B cell (primary cell): ENCODE measurements around the gene COL13A1. TPM values are rescaled to one million over a fixed set of nuclear protein-coding genes. Genes with fewer than 3 reads are reported as not detected.

Experiments
- ATAC-seq: fragments of 200-7000 bp; cut with Tn5 transposase; one replicate; pipeline ENCODE4 v1.10.0; 2021; ENCODE audit warnings: low read depth, mild to moderate bottlenecking, moderate number of reproducible peaks, moderate library complexity
- CTCF ChIA-PET: fragments of 350-600 bp; sonication (Branson Sonifier 250); formaldehyde crosslinking; loops from one replicate; lab custom pipeline; 2021; ENCODE audit warnings: antibody characterized with exemption, inconsistent platforms; lab: Charles Lee
- POLR2A ChIA-PET: fragments of 350-600 bp; sonication (Branson Sonifier 250); formaldehyde crosslinking; loops from one replicate; lab custom pipeline; 2021; ENCODE audit warnings: antibody characterized with exemption; lab: Charles Lee
- DNase-seq: peaks from one replicate; pipeline ENCODE4 v3.0.0; 2013
- H2AFZ ChIP-seq: 2 replicates; pipeline ENCODE4 v1.6.1; 2012; ENCODE audit warnings: mild to moderate bottlenecking, low read depth, low read length; ENCODE audit not compliant: insufficient read depth, poor library complexity, severe bottlenecking
- H3K27ac ChIP-seq, 2 donors: 1 replicate in 1 of 2; 2 replicates in 1 of 2; pipeline ENCODE4 v1.5.1; 2012 to 2013; ENCODE audit warnings: low read length in 2 of 2, mild to moderate bottlenecking in 2 of 2, moderate library complexity in 1 of 2
- H3K27me3 ChIP-seq, 4 experiments: fragments of 200-600 bp in 1 of 4; sonication (generic) in 1 of 4; replicated peaks in 1 of 4; 1 replicate in 2 of 4; 2 replicates in 2 of 4; pipeline versions ENCODE4 v1.6.1 to v1.7.0; 2013 to 2016; ENCODE audit warnings: low read length in 3 of 4, mild to moderate bottlenecking in 2 of 4, mixed read lengths in 1 of 4, moderate library complexity in 1 of 4; ENCODE audit not compliant: insufficient read depth in 4 of 4, control insufficient read depth in 3 of 4; ENCODE audit errors: control extremely low read depth in 1 of 4
- H3K36me3 ChIP-seq, 2 experiments: replicated peaks in 1 of 2; 1 replicate in 1 of 2; 2 replicates in 1 of 2; pipeline versions ENCODE4 v1.6.1 to v1.7.1; 2013; ENCODE audit warnings: low read length in 1 of 2; ENCODE audit not compliant: insufficient read depth in 2 of 2, control insufficient read depth in 1 of 2; ENCODE audit errors: control extremely low read depth in 1 of 2, extremely low read depth in 1 of 2
- H3K4me1 ChIP-seq, 2 donors: fragments of 200-600 bp in 1 of 2; sonication (generic) in 1 of 2; 1 replicate in 1 of 2; 2 replicates in 1 of 2; pipeline versions ENCODE4 v1.5.1 to v1.6.1; 2013 to 2017; ENCODE audit warnings: low read length in 2 of 2; ENCODE audit not compliant: control insufficient read depth in 2 of 2, insufficient read depth in 2 of 2
- H3K4me2 ChIP-seq: replicated peaks from 2 replicates; pipeline ENCODE3; 2012; ENCODE audit warnings: mild to moderate bottlenecking, low read depth, low read length; ENCODE audit not compliant: poor library complexity, severe bottlenecking
- H3K4me3 ChIP-seq, 5 experiments: fragments of 200-600 bp in 1 of 5; sonication (generic) in 1 of 5; 1 replicate in 3 of 5; 2 replicates in 2 of 5; pipeline versions ENCODE4 v1.5.1 to v1.7.0; 2011 to 2016; ENCODE audit warnings: low read length in 4 of 5, mild to moderate bottlenecking in 4 of 5, low read depth in 2 of 5, control low read depth in 1 of 5, moderate library complexity in 1 of 5; ENCODE audit not compliant: insufficient read depth in 1 of 5; ENCODE audit errors: control extremely low read depth in 1 of 5, extremely low read depth in 1 of 5
- H3K79me2 ChIP-seq: fragments of 200-600 bp; sonication (generic); one replicate; pipeline ENCODE4 v1.6.0; 2016; ENCODE audit warnings: low read length; ENCODE audit not compliant: control insufficient read depth, insufficient read depth
- H3K9ac ChIP-seq: fragments of 200-600 bp; sonication (generic); 2 replicates; pipeline ENCODE4 v1.6.1; 2017; ENCODE audit warnings: mild to moderate bottlenecking, low read length, moderate library complexity
- H3K9me3 ChIP-seq, 3 donors: one replicate each; pipeline versions ENCODE4 v1.6.1 to v1.7.1; 2013; ENCODE audit warnings: low read length in 2 of 3; ENCODE audit not compliant: control insufficient read depth in 2 of 3, insufficient read depth in 1 of 3; ENCODE audit errors: control extremely low read depth in 1 of 3
- H4K20me1 ChIP-seq: 2 replicates; pipeline ENCODE4 v1.6.0; 2012; ENCODE audit warnings: mild to moderate bottlenecking, low read length; ENCODE audit not compliant: insufficient read depth, control insufficient read depth, poor library complexity, severe bottlenecking
- H3K27ac Mint-ChIP-seq: one replicate; pipeline ENCODE4 v1.8.0; 2021; ENCODE audit warnings: mixed read lengths
- H3K27me3 Mint-ChIP-seq: one replicate; pipeline ENCODE4 v1.8.0; 2021; ENCODE audit warnings: mixed read lengths
- H3K4me1 Mint-ChIP-seq: one replicate; pipeline ENCODE4 v1.8.0; 2021; ENCODE audit warnings: mixed read lengths
- H3K4me3 Mint-ChIP-seq: one replicate; pipeline ENCODE4 v1.8.0; 2021; ENCODE audit warnings: mixed read lengths
- H3K9me3 Mint-ChIP-seq: one replicate; pipeline ENCODE4 v1.8.0; 2022; ENCODE audit warnings: mixed read lengths; ENCODE audit not compliant: insufficient read depth
- CTCF ChIP-seq: fragments of 200-600 bp; IDR thresholded peaks from one replicate; pipeline ENCODE4 v1.8.0; 2022; ENCODE audit warnings: antibody characterized with exemption, mild to moderate bottlenecking
- EZH2 ChIP-seq: IDR thresholded peaks from 2 replicates; pipeline ENCODE4 v1.6.1; 2012; ENCODE audit warnings: borderline replicate concordance, low read depth, mild to moderate bottlenecking, moderate library complexity, low read length; ENCODE audit not compliant: insufficient read depth, poor library complexity, severe bottlenecking
- WGBS: methylation state at CpG from one replicate; pipeline ENCODE4 v1.1.5; 2013; ENCODE audit warnings: missing lambda C conversion rate; ENCODE audit not compliant: insufficient coverage; 5-methylcytosine and 5-hydroxymethylcytosine counted together
- intact Hi-C: fragments of 100-400 bp; cut with micrococcal nuclease; formaldehyde crosslinking; loops from one replicate; pipeline ENCODE4 v1.10.0; 2022
- polyA plus RNA-seq: library from polyadenylated mRNA; depleted of rRNA; stranded (reverse); fragments of >200 nt; gene quantifications from 2 replicates; pipeline ENCODE4 v1.2.3, GENCODE V29; 2012
- total RNA-seq, 2 donors: library from RNA; stranded (reverse); fragments of 120-200 nt in 1 of 2; gene quantifications; 1 replicate in 1 of 2; 2 replicates in 1 of 2; pipeline versions ENCODE4 v1.2.3 to v1.2.4, GENCODE V29; 2013 to 2022

COL13A1 gene
- total and polyA plus RNA-seq, 2 donors (not counting 1 experiment from before 2014, with no cell fraction given), result not detected

DNA sequence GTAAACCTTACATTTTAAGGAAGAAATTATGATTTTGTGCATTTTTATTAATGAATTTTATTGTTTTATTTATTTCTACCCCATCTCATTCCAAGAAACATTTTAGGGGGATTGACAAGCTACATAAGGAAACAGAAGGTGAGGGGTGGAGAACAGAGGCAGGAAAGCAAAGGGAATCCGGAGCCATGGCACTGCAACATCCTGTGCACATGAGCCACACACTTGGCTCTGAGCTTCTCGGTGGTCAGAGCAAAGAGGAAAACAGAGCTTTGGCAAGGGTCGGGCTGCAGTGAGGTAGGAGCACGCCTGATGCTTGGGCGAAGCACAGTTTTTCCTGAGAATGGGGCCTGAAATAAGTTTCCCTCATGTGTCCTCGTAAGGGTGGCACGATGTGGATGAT lies 68.9 kb downstream of the COL13A1 start:
- no peaks in the 10 kb centered on the region for H3K36me3 ChIP-seq
- TF ChIP-seq EZH2 (no peak), CTCF (no peak)
- ATAC-seq (no peak), DNase-seq (no peak)
- no peaks in the 10 kb centered on the region for H3K4me1 Mint-ChIP-seq
- peaks cover 0 to 5% (median 0%) of the 10 kb centered on the region in 4 experiments for H3K27me3 ChIP-seq
- no peak overlapping the region for H3K9ac ChIP-seq
- ChIA-PET CTCF (no interaction called here), POLR2A (no interaction called here)
- H3K4me3 ChIP-seq, result no peak overlapping the region
- H3K27ac ChIP-seq, result no peak overlapping the region
- H3K79me2 ChIP-seq, result no peaks in the 10 kb centered on the region
- H3K4me1 ChIP-seq, result no peaks in the 10 kb centered on the region
- no peak overlapping the region for H3K4me2 ChIP-seq
- H3K27me3 Mint-ChIP-seq, result peaks cover 5% of the 10 kb centered on the region
- 89% methylated on average over 7 of the region's 7 CpGs for WGBS
- H3K27ac Mint-ChIP-seq, result no peak overlapping the region
- H2AFZ ChIP-seq, result no peak overlapping the region
- H4K20me1 ChIP-seq, result no peaks in the 10 kb centered on the region
- no peaks in the 10 kb centered on the region for H3K9me3 ChIP-seq
- H3K9me3 Mint-ChIP-seq, result no peaks in the 10 kb centered on the region
- intact Hi-C loops, result no loop called here
- H3K4me3 Mint-ChIP-seq, result no peak overlapping the region

GRCh38 chr10:69871074-69871473 lies 69.4 kb downstream of the COL13A1 start:
- H3K9me3 ChIP-seq, result no peaks in the 10 kb centered on the region
- H3K4me2 ChIP-seq, result no peak overlapping the region
- Mint-ChIP-seq H3K4me1 (no peaks in the 10 kb centered on the region), H3K27me3 (peaks cover 5% of the 10 kb centered on the region), H3K27ac (no peak overlapping the region), H3K4me3 (no peak overlapping the region), H3K9me3 (no peaks in the 10 kb centered on the region)
- no peak overlapping the region for H3K4me3 ChIP-seq
- H3K27me3 ChIP-seq, result peaks cover 0 to 5% (median 0%) of the 10 kb centered on the region in 4 experiments
- no peaks in the 10 kb centered on the region for H3K4me1 ChIP-seq
- no peak overlapping the region for H3K9ac ChIP-seq
- CTCF ChIA-PET, result no interaction called here
- intact Hi-C loops, result no loop called here
- DNase-seq, result no peak
- H2AFZ ChIP-seq, result no peak overlapping the region
- 81% methylated on average over 7 of the region's 9 CpGs for WGBS
- H3K27ac ChIP-seq, result no peak overlapping the region
- no peaks in the 10 kb centered on the region for H3K36me3 ChIP-seq
- TF ChIP-seq CTCF (no peak), EZH2 (no peak)
- no peaks in the 10 kb centered on the region for H3K79me2 ChIP-seq
- ATAC-seq, result no peak
- H4K20me1 ChIP-seq, result no peaks in the 10 kb centered on the region
- POLR2A ChIA-PET, result no interaction called here
